GM13976 (cell line): ENCODE results near the gene RHEX.

Experiments used
- DNase-seq: peaks from one replicate; pipeline ENCODE4 v3.0.0; 2012; ENCODE audit warnings: low spot score
- in situ Hi-C: fragments of 300-500 bp; cut with MboI; formaldehyde crosslinking; loops from one replicate; pipeline ENCODE4 v1.12.0; 2022; ENCODE audit warnings: low sequenced_read_pairs, mixed read lengths, inconsistent platforms; ENCODE audit not compliant: unreplicated experiment
- TF ChIP-seq, protein P1 (sequence below): IDR thresholded peaks from 2 replicates; pipeline ENCODE4 v1.5.1; 2012; ENCODE audit warnings: borderline replicate concordance, mild to moderate bottlenecking; ENCODE audit not compliant: insufficient read depth; ENCODE audit errors: extremely low read depth, missing control alignments, control extremely low read depth

Gene RHEX

DNA sequence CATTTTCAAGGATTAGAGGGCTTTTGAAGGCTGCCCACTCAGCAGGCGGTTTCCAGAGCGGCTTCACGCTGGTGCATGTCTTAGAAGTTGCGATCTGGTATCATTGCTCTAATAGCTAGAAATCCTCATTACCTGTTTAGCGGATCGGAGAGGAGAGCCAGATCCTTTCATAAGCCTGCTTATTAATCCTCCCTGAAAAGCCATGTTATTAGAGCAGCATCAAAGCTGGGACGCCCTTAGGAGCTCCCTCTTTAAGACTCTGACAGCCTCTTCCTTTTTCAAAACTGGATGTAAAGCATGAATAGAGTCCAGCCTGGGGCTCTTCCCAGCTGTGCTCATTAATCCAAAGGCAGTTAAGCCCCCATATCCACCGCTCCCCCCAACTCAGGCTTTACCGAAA lies 15.4 kb upstream of the RHEX start:
- in situ Hi-C loops, result loop anchor here (10.0 kb wide), 1 partner anchor 67 kb away; no protein-coding TSS in a partner anchor
- TF ChIP-seq, protein P1, sequence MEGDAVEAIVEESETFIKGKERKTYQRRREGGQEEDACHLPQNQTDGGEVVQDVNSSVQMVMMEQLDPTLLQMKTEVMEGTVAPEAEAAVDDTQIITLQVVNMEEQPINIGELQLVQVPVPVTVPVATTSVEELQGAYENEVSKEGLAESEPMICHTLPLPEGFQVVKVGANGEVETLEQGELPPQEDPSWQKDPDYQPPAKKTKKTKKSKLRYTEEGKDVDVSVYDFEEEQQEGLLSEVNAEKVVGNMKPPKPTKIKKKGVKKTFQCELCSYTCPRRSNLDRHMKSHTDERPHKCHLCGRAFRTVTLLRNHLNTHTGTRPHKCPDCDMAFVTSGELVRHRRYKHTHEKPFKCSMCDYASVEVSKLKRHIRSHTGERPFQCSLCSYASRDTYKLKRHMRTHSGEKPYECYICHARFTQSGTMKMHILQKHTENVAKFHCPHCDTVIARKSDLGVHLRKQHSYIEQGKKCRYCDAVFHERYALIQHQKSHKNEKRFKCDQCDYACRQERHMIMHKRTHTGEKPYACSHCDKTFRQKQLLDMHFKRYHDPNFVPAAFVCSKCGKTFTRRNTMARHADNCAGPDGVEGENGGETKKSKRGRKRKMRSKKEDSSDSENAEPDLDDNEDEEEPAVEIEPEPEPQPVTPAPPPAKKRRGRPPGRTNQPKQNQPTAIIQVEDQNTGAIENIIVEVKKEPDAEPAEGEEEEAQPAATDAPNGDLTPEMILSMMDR, result no peak
- no peak for DNase-seq

DNA sequence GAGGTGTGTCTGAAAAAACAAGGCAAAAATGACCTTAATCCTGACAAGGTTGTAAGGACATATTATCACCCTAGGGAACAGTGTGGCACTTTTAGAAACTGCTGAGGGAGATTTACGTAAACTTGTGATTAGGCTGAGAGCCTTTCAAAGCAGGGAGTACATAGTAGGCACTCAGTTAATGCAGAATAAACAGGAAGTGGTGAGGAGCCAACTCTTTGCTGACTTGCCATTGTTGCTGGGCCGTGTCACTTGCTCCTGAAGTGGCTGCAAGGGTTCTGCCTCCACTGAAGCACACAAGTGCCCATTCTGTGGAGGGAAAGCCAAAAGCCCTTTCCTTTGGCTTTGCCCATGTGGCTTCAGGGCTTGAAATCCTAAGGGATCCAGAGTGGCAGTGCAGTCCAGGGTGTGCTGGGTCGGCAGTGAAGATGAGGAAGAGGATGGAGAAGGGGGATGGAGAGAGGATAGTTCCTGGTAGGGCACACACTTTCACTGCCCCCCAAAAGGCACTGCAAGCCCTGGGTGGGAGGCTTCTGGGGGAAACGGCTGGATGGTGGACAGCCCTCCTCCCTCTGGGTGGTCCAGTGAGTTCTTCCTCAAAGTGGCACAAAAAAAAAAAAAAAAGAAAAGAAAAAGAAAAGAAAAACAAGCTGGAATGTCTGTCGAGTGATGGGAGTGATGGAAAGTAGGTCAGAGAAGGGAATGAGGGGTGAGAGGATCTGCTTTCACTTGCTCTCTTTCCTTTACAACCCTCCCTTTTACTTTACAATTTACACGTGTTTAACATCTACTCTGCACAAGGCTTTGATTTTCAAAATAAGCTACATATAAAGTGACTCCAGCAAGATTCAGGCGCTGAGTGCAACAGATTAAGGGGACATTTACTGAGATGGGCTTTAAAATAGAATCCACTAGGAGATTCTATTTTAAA lies 13.7 kb upstream of the RHEX start:
- TF ChIP-seq, protein P1, result no peak
- no peak for DNase-seq
- in situ Hi-C loops, result loop anchor here (10.0 kb wide), 1 partner anchor 65 kb away; no protein-coding TSS in a partner anchor

DNA sequence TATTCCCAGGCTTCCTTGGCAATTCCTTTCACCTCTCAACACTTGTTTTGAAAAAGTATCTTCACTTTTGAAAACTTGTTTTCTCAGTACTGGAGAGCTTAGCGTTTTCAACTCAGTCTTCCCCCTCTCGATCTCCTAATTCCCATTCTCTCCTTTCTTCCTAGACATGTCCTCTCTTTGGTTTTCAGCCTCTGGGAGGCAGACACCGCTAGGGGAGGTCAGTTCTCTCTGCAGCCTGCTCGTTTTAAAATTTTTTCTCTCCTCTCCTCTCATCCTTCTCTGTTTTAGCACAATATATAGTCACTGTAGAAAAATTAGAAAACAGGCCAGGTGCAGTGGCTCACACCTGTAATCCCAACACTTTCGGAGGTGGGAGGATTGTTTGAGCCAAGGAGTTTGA lies 12.6 kb upstream of the RHEX start:
- no peak for DNase-seq
- in situ Hi-C loops, result no loop called here
- TF ChIP-seq, protein P1, result no peak

DNA sequence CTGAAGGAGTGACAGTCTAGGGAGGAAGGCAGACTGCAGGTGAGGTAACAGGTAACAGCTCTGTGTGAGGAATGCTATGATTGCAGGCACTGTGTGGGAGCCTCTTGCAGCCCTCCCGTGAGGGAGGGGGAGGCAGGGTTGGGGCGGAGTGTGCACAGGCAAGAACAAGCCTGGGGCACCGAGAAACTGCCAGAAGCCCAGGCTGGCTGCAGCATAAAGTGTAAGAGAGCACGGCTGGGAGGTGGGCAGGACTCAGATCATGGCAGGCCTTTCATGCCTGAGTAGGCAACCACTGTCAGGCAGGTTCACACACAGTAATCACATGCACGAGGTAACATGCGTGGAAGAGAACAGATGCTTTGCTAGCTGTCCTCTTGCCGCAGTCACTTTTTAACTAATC lies 11.3 kb upstream of the RHEX start:
- in situ Hi-C loops, result no loop called here
- DNase-seq, result no peak
- TF ChIP-seq, protein P1, result no peak

DNA sequence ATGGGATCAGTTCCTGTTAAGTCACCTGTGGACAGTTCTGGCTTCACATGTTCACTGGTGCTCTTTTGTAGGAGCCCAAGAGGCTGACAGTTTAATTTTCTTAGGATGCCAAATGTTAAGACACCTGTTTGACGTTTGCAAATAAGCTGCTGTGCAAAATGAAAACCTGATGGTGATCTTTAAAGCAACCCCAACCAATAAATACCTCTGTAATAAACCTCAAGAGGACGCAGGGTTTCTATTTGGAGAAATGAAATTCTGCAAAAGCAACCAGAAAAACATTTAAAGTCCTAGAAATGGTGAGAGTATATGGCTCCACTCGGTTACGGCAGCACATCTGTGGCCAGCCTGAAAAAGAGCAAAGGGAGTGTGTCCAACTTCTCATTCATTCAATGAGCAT lies 5.7 kb upstream of the RHEX start:
- TF ChIP-seq, protein P1, result no peak
- peak; percentile 21 for DNase-seq
- in situ Hi-C loops, result no loop called here

DNA sequence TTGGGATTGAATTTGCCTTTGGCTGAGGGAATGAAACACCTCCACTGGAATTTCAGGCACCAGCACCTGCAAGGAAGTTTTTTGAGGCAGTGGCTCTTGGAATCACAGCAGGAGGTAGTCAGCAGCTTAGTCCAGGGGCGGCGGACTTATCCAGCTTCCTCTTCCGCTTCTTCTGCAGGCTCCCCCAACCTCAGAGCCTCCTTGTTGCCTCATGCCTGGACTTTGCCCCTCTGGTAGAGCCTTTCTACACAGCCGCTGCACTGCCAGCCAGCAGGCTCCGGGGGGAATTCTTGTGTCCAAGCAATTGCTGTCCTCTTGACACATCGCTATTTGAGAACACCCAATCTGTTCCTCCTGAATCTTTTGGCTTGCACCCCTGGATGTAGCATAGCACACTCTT lies 4.4 kb upstream of the RHEX start:
- DNase-seq, result no peak
- TF ChIP-seq, protein P1, result no peak
- in situ Hi-C loops, result no loop called here
